DMS79 (cell line): ENCODE data around the gene DISC1.
"Not testable (repeated sequence)": the region's sequence is repeated elsewhere in the genome, so short reads cannot be mapped to it uniquely, and the experiment has no call there.

Experiments
- DNase-seq: peaks from one replicate; lab custom pipeline; 2025; lab: John Stamatoyannopoulos, UW

Gene DISC1

GRCh38 chr1:231959225-231959884 lies 332.8 kb downstream of the DISC1 start:
- no peak for DNase-seq

- DNase-seq, result not testable (repeated sequence)
These were observed 335.2 kb downstream of the DISC1 start for GRCh38 chr1:231961801-231962200.

GRCh38 chr1:231962636-231963035 lies 336.0 kb downstream of the DISC1 start:
- no peak for DNase-seq

GRCh38 chr1:231964241-231964640 lies 337.7 kb downstream of the DISC1 start:
- peak; percentile 80 for DNase-seq

- no peak for DNase-seq
These were observed 338.4 kb downstream of the DISC1 start for GRCh38 chr1:231964961-231965360.

GRCh38 chr1:231965615-231966014 lies 339.0 kb downstream of the DISC1 start:
- no peak for DNase-seq

- DNase-seq, result no peak
These were observed 340.4 kb downstream of the DISC1 start for GRCh38 chr1:231966983-231967382.

- DNase-seq, result peak; percentile 84
These were observed 342.5 kb downstream of the DISC1 start for GRCh38 chr1:231969076-231969475.

- DNase-seq, result not testable (repeated sequence)
These were observed 343.2 kb downstream of the DISC1 start for GRCh38 chr1:231969761-231970160.

GRCh38 chr1:231970684-231971083 lies 344.1 kb downstream of the DISC1 start:
- DNase-seq, result no peak

- DNase-seq, result peak; percentile 30
These were observed 345.0 kb downstream of the DISC1 start for GRCh38 chr1:231971397-231972110.

GRCh38 chr1:231972111-231972445 lies 345.5 kb downstream of the DISC1 start:
- peak; percentile 98 for DNase-seq

GRCh38 chr1:231973830-231974229 lies 347.2 kb downstream of the DISC1 start:
- peak; percentile 14 for DNase-seq

- DNase-seq, result no peak
These were observed 349.6 kb downstream of the DISC1 start for GRCh38 chr1:231976231-231976630.

GRCh38 chr1:231981675-231982074 lies 355.1 kb downstream of the DISC1 start:
- DNase-seq, result no peak

GRCh38 chr1:231982871-231983587 lies 356.4 kb downstream of the DISC1 start:
- no peak for DNase-seq

- no peak for DNase-seq
These were observed 357.1 kb downstream of the DISC1 start for GRCh38 chr1:231983588-231984193.

GRCh38 chr1:231985296-231986023 lies 358.9 kb downstream of the DISC1 start:
- no peak for DNase-seq

- DNase-seq, result no peak
These were observed 360.2 kb downstream of the DISC1 start for GRCh38 chr1:231986631-231987336.

GRCh38 chr1:231990388-231990787 lies 363.8 kb downstream of the DISC1 start:
- no peak for DNase-seq

GRCh38 chr1:231991231-231991630 lies 364.6 kb downstream of the DISC1 start:
- DNase-seq, result no peak
